Nephron (organoid): Measurements from ENCODE around the gene ZKSCAN8.

ENCODE experiments used
- H3K27ac Mint-ChIP-seq, 3 experiments: 2 replicates each; pipeline ENCODE4 v1.8.0; 2020; ENCODE audit warnings: mixed read lengths in 3 of 3, mild to moderate bottlenecking in 2 of 3, moderate library complexity in 1 of 3
- H3K27me3 Mint-ChIP-seq: 2 replicates; pipeline ENCODE4 v1.8.0; 2021; ENCODE audit warnings: low read depth, mild to moderate bottlenecking, moderate library complexity, mixed read lengths
- H3K36me3 Mint-ChIP-seq: 2 replicates; pipeline ENCODE4 v1.8.0; 2020; ENCODE audit warnings: low read depth, mixed read lengths
- H3K4me1 Mint-ChIP-seq: 2 replicates; pipeline ENCODE4 v1.8.0; 2020; ENCODE audit warnings: mixed read lengths
- H3K4me3 Mint-ChIP-seq, 3 experiments: 2 replicates each; pipeline ENCODE4 v1.8.0; 2020; ENCODE audit warnings: mild to moderate bottlenecking in 3 of 3, mixed read lengths in 3 of 3, moderate library complexity in 2 of 3
- H3K9me3 Mint-ChIP-seq: 2 replicates; pipeline ENCODE4 v1.8.0; 2020; ENCODE audit warnings: mixed read lengths
- CTCF ChIP-seq, 3 experiments: fragments of 200-600 bp; sonication (generic); IDR thresholded peaks; one replicate each; pipeline ENCODE4 v1.5.0; 2021; ENCODE audit warnings: antibody characterized with exemption in 3 of 3; ENCODE audit not compliant: unreplicated experiment in 3 of 3

The ZKSCAN8 gene

GRCh38 chr6:28136585-28137504 is 4.8 kb upstream of the ZKSCAN8 start:
- Mint-ChIP-seq H3K9me3 (no peaks in the 10 kb centered on the region), H3K27ac (peak overlapping the region; percentile 93 to 97 (median 96)), H3K4me3 (peak overlapping the region; percentile 93 to 96 (median 95)), H3K36me3 (peaks cover 8% of the 10 kb centered on the region), H3K4me1 (peaks cover 47% of the 10 kb centered on the region), H3K27me3 (peaks cover 4% of the 10 kb centered on the region)
- no peak for TF ChIP-seq CTCF (IDR thresholded peaks at IDR 0.05; ENCODE audit: unreplicated experiment in 3 of 3)

GRCh38 chr6:28137505-28137981 is 4.1 kb upstream of the ZKSCAN8 start:
- Mint-ChIP-seq H3K36me3 (peaks cover 8% of the 10 kb centered on the region), H3K4me1 (peaks cover 48% of the 10 kb centered on the region), H3K27ac (peak overlapping the region; percentile 93 to 97 (median 96)), H3K9me3 (no peaks in the 10 kb centered on the region), H3K4me3 (peak overlapping the region; percentile 93 to 96 (median 95)), H3K27me3 (peaks cover 4% of the 10 kb centered on the region)
- TF ChIP-seq CTCF (IDR thresholded peaks at IDR 0.05; ENCODE audit: unreplicated experiment in 3 of 3), result no peak

- no peaks in the 10 kb centered on the region for H3K9me3 Mint-ChIP-seq
- peak overlapping the region in 1 of 3 experiments; percentile 28 for H3K27ac Mint-ChIP-seq
- H3K4me3 Mint-ChIP-seq, result peak overlapping the region; percentile 64 to 98 (median 82)
- H3K4me1 Mint-ChIP-seq, result peaks cover 49% of the 10 kb centered on the region
- TF ChIP-seq CTCF (IDR thresholded peaks at IDR 0.05; ENCODE audit: unreplicated experiment in 3 of 3), result no peak
- peaks cover 14% of the 10 kb centered on the region for H3K36me3 Mint-ChIP-seq
- H3K27me3 Mint-ChIP-seq, result peaks cover 4% of the 10 kb centered on the region
Measured at GRCh38 chr6:28139860-28140543, 1.7 kb upstream of the ZKSCAN8 start.

GRCh38 chr6:28140616-28141015 is 1.1 kb upstream of the ZKSCAN8 start:
- TF ChIP-seq CTCF (IDR thresholded peaks at IDR 0.05; ENCODE audit: unreplicated experiment in 3 of 3), result no peak
- peak overlapping the region; percentile 98 to 99 (median 99) for H3K4me3 Mint-ChIP-seq
- H3K27me3 Mint-ChIP-seq, result peaks cover 4% of the 10 kb centered on the region
- H3K27ac Mint-ChIP-seq, result peak overlapping the region in 1 of 3 experiments; percentile 28
- peaks cover 20% of the 10 kb centered on the region for H3K36me3 Mint-ChIP-seq
- no peaks in the 10 kb centered on the region for H3K9me3 Mint-ChIP-seq
- H3K4me1 Mint-ChIP-seq, result peaks cover 44% of the 10 kb centered on the region

- Mint-ChIP-seq H3K4me3 (peak overlapping the region; percentile 98 to 99 (median 99)), H3K4me1 (peaks cover 31% of the 10 kb centered on the region), H3K9me3 (no peaks in the 10 kb centered on the region), H3K27me3 (peaks cover 4% of the 10 kb centered on the region), H3K36me3 (peaks cover 34% of the 10 kb centered on the region), H3K27ac (peak overlapping the region; percentile 84 to 97 (median 97))
- no peak for TF ChIP-seq CTCF (IDR thresholded peaks at IDR 0.05; ENCODE audit: unreplicated experiment in 3 of 3)
Measured at GRCh38 chr6:28142446-28142845, 763 bp downstream of the ZKSCAN8 start.
